HepG2 (cell line): Measurements from ENCODE around the gene AGAP1. TPM values are rescaled to one million over a fixed set of nuclear protein-coding genes. Genes with fewer than 3 reads are reported as not detected.

Experiments used
- ATAC-seq: fragments of 200-7000 bp; cut with Tn5 transposase; 3 replicates; pipeline ENCODE4 v1.9.1; 2020; ENCODE audit warnings: mild to moderate bottlenecking, moderate library complexity
- BruUV-seq: library from RNA; stranded (reverse); fragments of 400-500 nt; replicated peaks from 2 replicates; lab custom pipeline; 2021; lab: Mats Ljungman, UMichigan
- CTCF ChIA-PET: fragments of 300-600 bp; formaldehyde crosslinking; extraction: SDS; loops from one replicate; lab custom pipeline; 2021; ENCODE audit warnings: low total read pairs, inconsistent platforms, low intra/inter-chr PET ratio; lab: Yijun Ruan, JAX
- POLR2A ChIA-PET: fragments of 350-600 bp; sonication (Branson Sonifier 250); formaldehyde crosslinking; loops from one replicate; lab custom pipeline; 2020; ENCODE audit warnings: antibody characterized with exemption, inconsistent platforms; lab: Yijun Ruan, JAX
- DNase-seq: peaks from one replicate; pipeline ENCODE4 v3.0.0-alpha.2; 2015; ENCODE audit warnings: low spot score
- FAIRE-seq: peaks from 3 replicates; lab custom pipeline; 2011; peaks lifted over from hg19 to GRCh38; lab: Jason Lieb, UNC
- H2AFZ ChIP-seq: one replicate; pipeline ENCODE4 v1.6.1; 2011; ENCODE audit warnings: low read length, inconsistent platforms
- H3K27ac ChIP-seq: fragments of 300-600 bp; 3 replicates; pipeline ENCODE4 v1.8.0; 2011; ENCODE audit warnings: mixed run types, mild to moderate bottlenecking, mixed read lengths, low read length, inconsistent platforms; ENCODE audit not compliant: insufficient read depth; ENCODE audit errors: extremely low read length
- H3K27me3 ChIP-seq, 2 experiments: fragments of 200-600 bp in 1 of 2; 2 replicates in 1 of 2; 3 replicates in 1 of 2; pipeline versions ENCODE4 v1.6.0 to v1.8.0; 2011; ENCODE audit warnings: low read length in 2 of 2, mild to moderate bottlenecking in 2 of 2, moderate library complexity in 2 of 2, inconsistent platforms in 1 of 2; ENCODE audit not compliant: insufficient read depth in 2 of 2, control insufficient read depth in 1 of 2
- H3K36me3 ChIP-seq, 2 experiments: fragments of 200-600 bp in 1 of 2; replicated peaks in 1 of 2; 2 replicates in 1 of 2; 3 replicates in 1 of 2; pipeline versions ENCODE4 v1.5.1 to v1.8.0; 2011; ENCODE audit warnings: low read length in 2 of 2, inconsistent platforms in 1 of 2; ENCODE audit not compliant: insufficient read depth in 2 of 2, control insufficient read depth in 1 of 2
- H3K4me1 ChIP-seq: 2 replicates; pipeline ENCODE4 v1.5.1; 2012; ENCODE audit warnings: low read length, inconsistent platforms; ENCODE audit not compliant: insufficient read depth
- H3K4me2 ChIP-seq: 2 replicates; pipeline ENCODE4 v1.6.0; 2011; ENCODE audit warnings: low read depth, low read length, inconsistent platforms
- H3K4me3 ChIP-seq, 3 experiments: fragments of 200-600 bp in 1 of 3; sonication (generic), shearing (Covaris generic) in 1 of 3; replicated peaks in 1 of 3; 2 replicates each; pipeline ENCODE4 v1.5.1; 2011 to 2016; ENCODE audit warnings: low read length in 3 of 3, inconsistent platforms in 2 of 3, low read depth in 2 of 3, mild to moderate bottlenecking in 2 of 3, control low read depth in 1 of 3, mixed read lengths in 1 of 3; ENCODE audit not compliant: insufficient read depth in 1 of 3
- H3K79me2 ChIP-seq: one replicate; pipeline ENCODE4 v1.6.1; 2011; ENCODE audit warnings: low read length, inconsistent platforms; ENCODE audit not compliant: insufficient read depth
- H3K9ac ChIP-seq: 2 replicates; pipeline ENCODE4 v1.6.0; 2011; ENCODE audit warnings: mild to moderate bottlenecking, low read depth, low read length, inconsistent platforms; ENCODE audit not compliant: insufficient read depth
- H3K9me3 ChIP-seq: 2 replicates; pipeline ENCODE4 v1.5.1; 2012; ENCODE audit warnings: mild to moderate bottlenecking, low read length
- H4K20me1 ChIP-seq: 2 replicates; pipeline ENCODE4 v1.6.0; 2011; ENCODE audit warnings: inconsistent platforms, mild to moderate bottlenecking, low read length, moderate library complexity; ENCODE audit not compliant: insufficient read depth
- HOMEZ ChIP-seq: IDR thresholded peaks from 2 replicates; pipeline ENCODE4 v1.6.1; 2016; ENCODE audit warnings: low read depth
- IKZF4 ChIP-seq: sonication (generic); formaldehyde crosslinking; IDR thresholded peaks from 2 replicates; pipeline ENCODE4 v1.5.1; 2020; ENCODE audit warnings: borderline replicate concordance, mild to moderate bottlenecking, low read depth, missing genetic modification reagents; ENCODE audit errors: not compliant biosample characterization
- NFYB ChIP-seq: sonication (generic); formaldehyde crosslinking; IDR thresholded peaks from 2 replicates; pipeline ENCODE4 v1.4.0; 2020; ENCODE audit warnings: missing genetic modification reagents
- NKX3-1 ChIP-seq: sonication (generic); formaldehyde crosslinking; IDR thresholded peaks from 2 replicates; pipeline ENCODE4 v1.5.0; 2020; ENCODE audit warnings: missing genetic modification reagents
- RXRB ChIP-seq: IDR thresholded peaks from 2 replicates; pipeline ENCODE4 v1.6.1; 2016; ENCODE audit warnings: borderline replicate concordance, missing genetic modification reagents, missing compliant biosample characterization
- TEAD2 ChIP-seq: sonication (generic); formaldehyde crosslinking; IDR thresholded peaks from 2 replicates; pipeline ENCODE4 v1.9.0; 2021; ENCODE audit warnings: missing genetic modification reagents
- U2AF2 ChIP-seq: fragments of 200-400 bp; formaldehyde crosslinking; IDR thresholded peaks from 2 replicates; pipeline ENCODE4 v1.6.1; 2017; ENCODE audit warnings: low read depth, mild to moderate bottlenecking, low read length
- ZEB1 ChIP-seq: IDR thresholded peaks from 2 replicates; pipeline ENCODE4 v1.6.1; 2012; ENCODE audit warnings: mild to moderate bottlenecking, low read depth, inconsistent platforms; ENCODE audit not compliant: insufficient replicate concordance
- ZSCAN25 ChIP-seq: sonication (generic); formaldehyde crosslinking; IDR thresholded peaks from 2 replicates; pipeline ENCODE4 v1.8.0; 2022; ENCODE audit warnings: mild to moderate bottlenecking, missing genetic modification reagents
- ZZZ3 ChIP-seq: sonication (generic); formaldehyde crosslinking; IDR thresholded peaks from 2 replicates; pipeline ENCODE4 v1.4.0; 2020; ENCODE audit warnings: missing genetic modification reagents, mild to moderate bottlenecking, borderline replicate concordance
- WGBS: methylation state at CpG from one replicate; pipeline ENCODE4 v1.1.6; 2017; ENCODE audit warnings: low lambda C conversion rate; 5-methylcytosine and 5-hydroxymethylcytosine counted together
- in situ Hi-C: cut with HindIII; loops from 2 replicates; pipeline ENCODE4 v1.10.0; 2017; ENCODE audit warnings: low pct_unique_long_range_greater_than_20kb; ENCODE audit not compliant: extremely low pct_ligation_motif_present
- intact Hi-C: fragments of 100-400 bp; cut with micrococcal nuclease; formaldehyde crosslinking; loops from one replicate; pipeline ENCODE4 v1.10.0; 2022; ENCODE audit not compliant: unreplicated experiment
- polyA plus RNA-seq, 8 experiments: library from polyadenylated mRNA; depleted of rRNA in 3 of 8; stranded (reverse) in 7 of 8; unstranded in 1 of 8; fragments of >200 nt; fragmentation: Illumina TruSeq in 4 of 8; extraction: Trizol in 4 of 8; gene quantifications; 2 replicates each; pipeline versions ENCODE4 v1.2.1 to v1.2.3, GENCODE V29; 2011 to 2016; ENCODE audit warnings: low read depth in 4 of 8, missing spikeins in 1 of 8, mixed read lengths in 1 of 8; ENCODE audit not compliant: insufficient read depth in 1 of 8
- total RNA-seq, 5 experiments: library from RNA; depleted of rRNA; stranded (reverse); fragments of >200 nt; fragmentation: Illumina TruSeq; extraction: Trizol; gene quantifications; 2 replicates each; pipeline ENCODE4 v1.2.3, GENCODE V29; 2016; ENCODE audit warnings: low read depth in 1 of 5
- TF ChIP-seq, protein P1 (sequence below): sonication (generic); formaldehyde crosslinking; IDR thresholded peaks from 2 replicates; pipeline ENCODE4 v1.5.1; 2020; ENCODE audit warnings: missing genetic modification reagents, mild to moderate bottlenecking, borderline replicate concordance

The AGAP1 gene
- total and polyA plus RNA-seq, 2 of the 13 experiments (the other 11 are each of a cell fraction or from before 2014, with no cell fraction given), result 21.2 to 32.7 TPM

DNA sequence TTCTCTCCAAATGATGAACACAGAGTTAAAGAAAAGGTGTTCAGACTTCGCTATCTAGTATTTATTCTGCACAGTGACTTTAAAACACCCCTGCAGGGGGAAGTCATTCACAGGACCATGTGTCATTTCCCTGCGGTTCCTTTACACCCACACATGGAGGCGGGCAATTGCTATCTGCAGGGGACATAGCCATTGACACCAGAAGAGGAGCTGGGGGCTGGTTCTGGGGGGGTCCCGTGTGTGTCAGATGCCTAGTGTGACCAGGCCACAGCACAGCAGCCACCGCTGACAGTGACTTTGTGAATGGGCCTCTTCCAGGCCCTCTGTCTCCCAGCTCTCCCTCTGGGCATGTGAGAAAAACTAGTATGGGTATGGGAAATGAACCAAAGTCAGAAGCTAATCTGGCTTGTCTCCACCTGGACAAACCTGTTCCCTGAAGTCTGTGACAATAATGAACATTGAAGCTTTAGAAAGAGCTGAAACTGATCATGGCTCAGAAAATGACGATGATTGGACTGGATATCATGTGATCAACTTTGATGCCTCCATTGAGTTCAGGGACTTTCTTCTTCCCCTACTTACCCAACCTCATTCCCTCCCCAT is 681.8 kb downstream of the AGAP1 start:
- Histone ChIP-seq H3K4me1 (0 out of 2 replicates have a peak, but pooled peaks cover 9% of the 10 kb centered on the region), H3K4me3 (no peak overlapping the region), H4K20me1 (peaks cover 7% of the 10 kb centered on the region; the same call in 1 of the 2 replicates), H3K9ac (no peak overlapping the region), H2AFZ (no peak overlapping the region), H3K9me3 (no peaks in the 10 kb centered on the region), H3K4me2 (no peak overlapping the region), H3K27ac (no peak overlapping the region), H3K79me2 (no peaks in the 10 kb centered on the region), H3K27me3 (peaks cover 23 to 79% of the 10 kb centered on the region in 2 experiments), H3K36me3 (no peaks in the 10 kb centered on the region)
- no peak for FAIRE-seq
- no TSS peak for BruUV-seq
- WGBS, result 23% methylated on average over 4 of the region's 6 CpGs
- no peak for DNase-seq
- ChIA-PET POLR2A (no interaction called here), CTCF (no interaction called here)
- TF ChIP-seq TEAD2 (CRISPR knock-in tag) (no peak), U2AF2 (no peak), IKZF4 (CRISPR knock-in tag) (no peak), NFYB (CRISPR knock-in tag) (no peak), HOMEZ (CRISPR knock-in tag) (no peak), ZEB1 (no peak), ZSCAN25 (CRISPR knock-in tag) (no peak), RXRB (no peak), NKX3-1 (CRISPR knock-in tag) (no peak), ZZZ3 (CRISPR knock-in tag) (no peak)
- TF ChIP-seq, protein P1, sequence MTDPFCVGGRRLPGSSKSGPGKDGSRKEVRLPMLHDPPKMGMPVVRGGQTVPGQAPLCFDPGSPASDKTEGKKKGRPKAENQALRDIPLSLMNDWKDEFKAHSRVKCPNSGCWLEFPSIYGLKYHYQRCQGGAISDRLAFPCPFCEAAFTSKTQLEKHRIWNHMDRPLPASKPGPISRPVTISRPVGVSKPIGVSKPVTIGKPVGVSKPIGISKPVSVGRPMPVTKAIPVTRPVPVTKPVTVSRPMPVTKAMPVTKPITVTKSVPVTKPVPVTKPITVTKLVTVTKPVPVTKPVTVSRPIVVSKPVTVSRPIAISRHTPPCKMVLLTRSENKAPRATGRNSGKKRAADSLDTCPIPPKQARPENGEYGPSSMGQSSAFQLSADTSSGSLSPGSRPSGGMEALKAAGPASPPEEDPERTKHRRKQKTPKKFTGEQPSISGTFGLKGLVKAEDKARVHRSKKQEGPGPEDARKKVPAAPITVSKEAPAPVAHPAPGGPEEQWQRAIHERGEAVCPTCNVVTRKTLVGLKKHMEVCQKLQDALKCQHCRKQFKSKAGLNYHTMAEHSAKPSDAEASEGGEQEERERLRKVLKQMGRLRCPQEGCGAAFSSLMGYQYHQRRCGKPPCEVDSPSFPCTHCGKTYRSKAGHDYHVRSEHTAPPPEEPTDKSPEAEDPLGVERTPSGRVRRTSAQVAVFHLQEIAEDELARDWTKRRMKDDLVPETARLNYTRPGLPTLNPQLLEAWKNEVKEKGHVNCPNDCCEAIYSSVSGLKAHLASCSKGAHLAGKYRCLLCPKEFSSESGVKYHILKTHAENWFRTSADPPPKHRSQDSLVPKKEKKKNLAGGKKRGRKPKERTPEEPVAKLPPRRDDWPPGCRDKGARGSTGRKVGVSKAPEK (CRISPR knock-in tag), result no peak
- intact Hi-C loops, result no loop called here
- in situ Hi-C loops, result loop anchor here (5.0 kb wide), 1 partner anchor 398 kb away; no protein-coding TSS in a partner anchor
- no peak for ATAC-seq
